Stimulated activated CD8-positive, alpha-beta memory T cell treated with anti-CD3 and anti-CD28 coated beads, Interleukin-15, amount 100 ng/mL, for 4 hours (primary cell): ENCODE results near the gene ZFYVE19.
A peak's percentile ranks its signal among the peaks of the same experiment; 100 is the strongest.
"Not testable (repeated sequence)": the region's sequence is repeated elsewhere in the genome, so short reads cannot be mapped to it uniquely, and the experiment has no call there.

Experiments
- DNase-seq, 2 donors: peaks; one replicate each; pipeline ENCODE4 v3.0.0-alpha.2; 2020; ENCODE audit warnings: low read depth in 2 of 2

The ZFYVE19 gene

DNA sequence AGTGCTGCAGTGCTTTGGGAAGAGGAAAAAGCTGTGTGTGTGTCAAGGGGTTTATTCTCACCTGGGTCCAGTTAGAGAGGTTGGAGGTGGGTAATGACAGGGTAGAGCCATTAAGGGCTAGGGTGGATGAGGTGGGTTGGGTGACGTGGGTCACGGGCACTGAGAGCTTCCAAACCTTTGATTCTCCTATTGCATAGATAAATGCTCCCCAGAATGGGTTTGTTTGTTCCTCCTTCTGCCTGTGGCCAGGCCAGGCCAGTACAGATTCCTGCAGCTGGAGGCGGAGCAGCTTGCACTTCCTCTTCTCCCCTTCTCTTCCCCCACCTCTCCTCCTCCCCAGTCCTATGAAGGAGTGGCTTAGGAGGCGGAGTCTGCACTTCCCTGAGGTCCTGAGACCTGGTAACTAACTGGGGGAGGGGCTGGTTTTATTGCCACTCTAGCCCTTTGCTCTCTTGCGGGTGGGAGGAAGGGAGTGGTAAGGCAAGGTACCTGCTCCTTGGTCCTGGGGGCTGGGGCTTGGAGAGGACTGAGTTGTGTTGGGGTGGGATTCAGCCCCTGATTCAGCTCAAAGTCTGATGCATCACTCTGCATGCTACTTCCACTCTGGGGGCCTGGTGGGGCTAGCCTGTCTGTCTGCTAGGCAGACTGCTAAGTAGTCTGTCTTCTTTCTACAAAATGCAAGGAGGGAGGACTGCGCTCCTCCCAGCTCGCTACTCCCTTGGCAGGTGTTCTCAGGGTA is 40.5 kb downstream of the ZFYVE19 start:
- DNase-seq = no peak

DNA sequence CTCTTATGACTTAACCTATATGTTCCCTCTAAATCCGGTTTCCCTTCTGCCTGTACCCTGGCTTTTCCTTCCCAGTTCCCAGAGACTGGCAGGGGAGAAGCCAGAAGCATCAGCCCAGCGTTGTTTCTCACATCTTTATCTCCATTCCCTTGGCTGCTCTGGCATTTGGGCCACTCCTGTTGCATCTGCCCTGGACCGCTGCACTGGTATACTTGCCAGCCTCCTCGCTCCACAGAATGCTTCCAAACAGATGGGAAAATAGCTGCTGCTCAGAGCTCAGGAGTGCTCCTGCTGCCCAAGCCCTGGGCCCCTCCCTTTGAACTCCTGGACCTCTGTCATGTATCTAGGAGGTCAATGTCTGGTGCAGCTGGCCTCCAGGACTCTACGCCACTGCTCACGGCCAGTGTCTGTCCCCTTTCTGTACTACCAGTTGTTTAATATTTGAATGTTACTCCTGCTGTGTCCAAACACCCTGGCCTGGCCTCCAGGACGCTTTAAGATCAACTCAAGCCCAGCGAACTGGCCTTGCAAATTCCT is 43.8 kb downstream of the ZFYVE19 start:
- no peak for DNase-seq

DNA sequence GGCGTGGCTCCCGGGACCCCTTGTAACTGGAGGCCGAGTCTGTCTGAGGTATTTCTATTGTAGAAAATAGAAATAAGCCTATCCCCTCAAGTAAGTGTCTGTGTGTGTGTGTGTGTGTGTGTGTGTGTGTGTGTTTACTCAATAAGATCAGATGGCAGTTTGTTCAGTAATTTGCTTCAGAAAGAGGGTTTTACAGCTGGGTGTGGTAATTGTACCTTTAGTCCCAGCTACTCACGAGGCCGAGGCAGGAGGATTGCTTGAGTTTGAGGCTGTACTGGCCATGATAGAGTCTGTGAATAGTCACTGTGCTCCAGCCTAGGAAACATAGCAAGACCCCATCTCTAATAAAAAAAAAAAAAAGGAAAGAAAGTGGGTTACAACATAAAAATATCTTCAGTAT is 45.6 kb downstream of the ZFYVE19 start:
- no peak for DNase-seq

DNA sequence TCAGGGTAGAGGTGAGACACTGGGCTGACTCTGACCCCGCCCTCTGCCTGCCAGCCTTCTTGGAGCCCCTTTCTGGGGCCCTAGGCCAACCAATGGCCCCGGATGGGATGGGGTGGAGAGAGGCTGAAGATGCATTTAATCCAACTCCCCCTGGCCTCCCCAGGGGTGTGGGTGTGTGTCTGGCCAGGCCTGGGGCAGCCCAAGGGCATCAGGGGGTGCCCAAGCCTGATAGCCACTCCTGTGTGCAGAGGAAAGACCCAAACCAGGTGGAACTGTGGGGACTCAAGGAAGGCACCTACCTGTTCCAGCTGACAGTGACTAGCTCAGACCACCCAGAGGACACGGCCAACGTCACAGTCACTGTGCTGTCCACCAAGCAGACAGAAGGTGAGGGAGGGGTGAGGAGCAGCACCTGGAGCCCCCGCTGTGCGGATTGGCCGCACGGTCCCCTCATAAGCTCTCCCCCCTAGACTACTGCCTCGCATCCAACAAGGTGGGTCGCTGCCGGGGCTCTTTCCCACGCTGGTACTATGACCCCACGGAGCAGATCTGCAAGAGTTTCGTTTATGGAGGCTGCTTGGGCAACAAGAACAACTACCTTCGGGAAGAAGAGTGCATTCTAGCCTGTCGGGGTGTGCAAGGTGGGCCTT is 46.5 kb downstream of the ZFYVE19 start:
- no peak for DNase-seq

DNA sequence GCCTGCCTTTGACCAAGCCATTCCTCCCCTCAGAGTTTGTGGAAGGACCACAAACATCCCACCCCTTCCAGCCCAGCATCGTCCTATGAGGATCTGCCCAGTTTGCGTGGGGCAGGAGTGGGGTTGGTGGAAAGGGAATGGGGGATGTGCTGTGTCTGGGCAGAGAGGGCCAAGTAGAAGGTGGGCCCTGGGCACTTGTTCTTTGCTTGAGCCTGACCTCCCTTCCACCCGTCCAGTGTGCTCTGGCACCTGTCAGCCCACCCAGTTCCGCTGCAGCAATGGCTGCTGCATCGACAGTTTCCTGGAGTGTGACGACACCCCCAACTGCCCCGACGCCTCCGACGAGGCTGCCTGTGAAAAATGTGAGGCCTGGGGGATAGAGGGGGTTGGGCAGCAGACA is 47.3 kb downstream of the ZFYVE19 start:
- no peak for DNase-seq

DNA sequence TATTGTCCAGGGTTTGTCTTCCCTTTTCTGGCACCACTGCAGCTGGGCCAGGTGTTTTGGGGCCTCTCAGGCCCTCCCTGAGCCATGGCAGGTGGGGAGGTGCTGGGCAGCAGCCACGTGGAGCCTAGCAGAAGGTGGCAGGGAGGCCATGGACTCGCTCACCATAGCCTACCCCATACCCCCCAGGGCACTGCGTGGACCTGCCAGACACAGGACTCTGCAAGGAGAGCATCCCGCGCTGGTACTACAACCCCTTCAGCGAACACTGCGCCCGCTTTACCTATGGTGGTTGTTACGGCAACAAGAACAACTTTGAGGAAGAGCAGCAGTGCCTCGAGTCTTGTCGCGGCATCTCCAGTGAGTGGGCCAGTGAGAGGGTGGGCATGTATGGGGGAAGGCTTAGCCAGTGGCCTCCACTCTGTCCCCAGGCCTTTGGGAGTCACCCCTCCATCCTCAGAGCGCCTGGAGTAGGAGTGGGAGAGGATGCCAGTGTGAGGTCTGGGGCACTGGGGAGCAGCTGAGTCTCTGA is 48.9 kb downstream of the ZFYVE19 start:
- no peak for DNase-seq

DNA sequence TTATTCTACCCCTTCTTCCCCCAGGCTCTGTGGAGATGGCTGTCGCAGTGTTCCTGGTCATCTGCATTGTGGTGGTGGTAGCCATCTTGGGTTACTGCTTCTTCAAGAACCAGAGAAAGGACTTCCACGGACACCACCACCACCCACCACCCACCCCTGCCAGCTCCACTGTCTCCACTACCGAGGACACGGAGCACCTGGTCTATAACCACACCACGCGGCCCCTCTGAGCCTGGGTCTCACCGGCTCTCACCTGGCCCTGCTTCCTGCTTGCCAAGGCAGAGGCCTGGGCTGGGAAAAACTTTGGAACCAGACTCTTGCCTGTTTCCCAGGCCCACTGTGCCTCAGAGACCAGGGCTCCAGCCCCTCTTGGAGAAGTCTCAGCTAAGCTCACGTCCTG is 49.9 kb downstream of the ZFYVE19 start:
- DNase-seq = no peak

DNA sequence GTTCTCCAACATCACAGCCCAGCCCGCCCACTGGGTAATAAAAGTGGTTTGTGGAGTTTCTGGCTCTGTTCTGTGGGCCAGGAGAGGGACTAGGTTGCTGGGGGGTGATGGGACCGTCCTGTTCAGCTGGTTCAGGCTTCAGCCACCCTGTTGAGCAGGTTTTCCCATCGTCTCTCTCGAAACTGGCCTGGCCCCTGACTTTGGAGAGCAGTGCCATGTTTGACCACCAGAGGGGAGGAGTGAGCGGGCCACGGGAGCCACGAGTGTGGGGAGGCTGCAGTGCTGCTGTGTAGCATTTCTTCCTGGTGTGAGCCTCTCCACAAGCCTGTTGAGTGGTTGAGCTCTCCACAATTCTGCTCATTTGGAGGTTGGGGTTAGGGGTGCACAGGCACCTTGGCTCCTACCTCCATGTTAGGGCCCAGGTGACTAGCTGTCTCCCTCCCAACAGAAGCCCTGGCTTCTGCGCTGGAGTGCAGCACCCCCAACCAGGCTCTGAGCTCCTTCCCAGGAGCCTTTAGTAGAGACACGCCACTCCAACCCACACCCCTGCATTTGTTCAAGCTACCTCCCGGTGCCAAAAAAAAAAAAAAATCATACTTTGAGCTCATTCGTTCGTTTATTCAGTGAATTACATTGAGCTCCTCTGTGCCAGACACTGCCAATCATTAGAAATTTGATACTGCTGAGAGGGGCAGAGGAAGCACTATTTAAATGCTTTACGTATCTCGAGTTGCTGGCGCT is 50.9 kb downstream of the ZFYVE19 start:
- DNase-seq = peak; percentile 50 to 51

DNA sequence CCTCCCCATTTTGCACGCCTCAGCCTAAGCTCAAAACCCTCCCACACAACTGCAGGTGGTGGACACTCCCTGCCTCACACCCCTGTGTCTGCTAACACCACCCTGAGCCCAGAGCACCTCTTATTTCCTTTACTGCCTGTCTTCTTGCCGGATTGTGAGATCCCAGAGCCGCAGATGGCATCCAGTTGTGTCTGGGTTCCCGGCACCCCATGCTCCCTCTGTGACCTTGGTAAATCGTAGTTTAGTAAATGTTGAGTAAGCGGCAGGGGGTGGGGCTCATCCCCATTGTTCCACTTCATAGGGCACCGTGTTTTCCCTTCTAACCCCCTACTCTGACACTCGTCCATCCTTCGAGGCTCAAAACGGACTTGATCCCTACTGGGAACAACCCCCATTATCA is 51.8 kb downstream of the ZFYVE19 start:
- DNase-seq = no peak

DNA sequence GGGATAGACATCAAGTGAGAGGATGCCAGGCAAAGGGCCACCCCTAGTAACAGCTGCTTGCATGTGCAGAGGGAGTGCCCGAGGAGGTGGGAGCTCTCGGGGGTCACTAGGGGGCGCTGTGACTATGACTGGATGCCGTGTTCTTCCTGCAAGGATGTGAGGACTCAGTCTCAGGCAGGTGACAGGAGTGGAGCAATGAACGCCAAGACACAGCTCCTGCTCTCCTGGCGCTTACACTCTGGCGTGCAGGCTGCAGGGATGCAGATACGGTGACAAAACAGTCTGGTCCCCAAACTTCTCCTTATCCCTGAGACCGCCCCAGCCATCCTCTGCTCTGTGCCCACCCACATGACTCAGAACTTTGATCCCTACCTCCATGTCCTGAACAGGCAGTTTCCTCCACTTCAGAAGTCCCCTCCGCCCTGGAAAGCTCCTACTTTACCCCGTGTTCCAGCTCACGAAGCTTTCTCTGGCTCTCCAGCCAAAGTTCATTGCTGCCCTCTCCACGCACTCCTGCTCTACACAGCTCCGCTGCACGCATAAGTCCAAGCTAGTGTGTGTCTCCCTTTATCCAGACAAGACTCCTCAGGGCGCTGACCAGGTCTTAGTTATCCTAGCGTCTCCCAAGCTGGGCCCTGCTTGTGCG is 52.4 kb downstream of the ZFYVE19 start:
- peak; percentile 53 to 59 for DNase-seq

DNA sequence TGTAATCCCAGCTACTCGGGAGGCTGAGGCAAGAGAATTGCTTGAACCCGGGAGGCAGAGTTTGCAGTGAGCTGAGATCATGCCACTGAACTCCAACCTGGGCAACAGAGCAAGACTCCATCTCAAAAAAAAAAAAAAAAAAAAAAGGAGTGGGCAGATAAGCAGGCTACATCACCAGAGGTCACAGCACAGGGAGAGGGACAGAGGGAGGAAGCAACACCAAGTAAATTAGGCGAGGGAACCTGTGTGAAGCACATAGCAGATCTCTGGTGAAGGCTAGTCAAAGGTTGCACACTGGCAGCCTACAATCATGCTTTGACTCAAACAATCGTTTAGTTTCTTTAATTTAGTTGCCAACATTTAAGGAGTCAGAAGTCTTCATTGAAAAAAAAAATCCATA is 54.3 kb downstream of the ZFYVE19 start:
- DNase-seq = not testable (repeated sequence)

DNA sequence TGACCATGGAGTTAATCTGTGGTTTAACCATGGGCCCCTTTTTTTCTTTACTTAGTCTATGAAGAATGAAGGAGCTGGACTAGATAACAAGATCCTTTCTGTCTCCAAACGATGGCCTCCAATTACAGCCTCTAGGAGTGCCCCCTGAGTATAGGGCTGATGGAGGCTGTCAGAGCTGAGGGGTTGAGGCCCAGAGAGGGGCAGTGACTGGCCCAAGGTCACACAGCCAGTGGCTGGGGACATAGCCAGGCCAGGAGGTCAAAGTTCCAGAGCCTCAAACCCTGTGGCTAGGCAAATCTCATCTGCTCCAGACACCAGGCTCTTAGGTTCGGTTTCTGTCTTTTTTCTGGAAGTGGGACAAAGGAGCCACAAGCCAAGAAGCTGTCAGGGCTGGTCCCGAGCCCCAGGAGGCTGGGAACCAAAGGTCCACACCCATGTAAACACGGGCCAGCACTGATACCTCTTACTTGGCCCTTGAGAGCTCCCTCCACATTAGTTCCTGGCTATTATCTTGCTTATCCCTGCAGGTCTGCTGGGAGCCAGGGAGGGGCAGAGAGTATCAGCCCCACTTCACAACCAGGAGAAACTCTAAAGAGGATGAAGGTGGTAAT is 56.9 kb downstream of the ZFYVE19 start:
- DNase-seq = no peak
